Measurements from ENCODE around the gene CTIF. TPM values are rescaled to one million over a fixed set of nuclear protein-coding genes. Genes with fewer than 3 reads are reported as not detected.
A peak's percentile ranks its signal among the peaks of the same experiment; 100 is the strongest.

CTIF gene
- total RNA-seq, 1 donor: 65.9 TPM

DNA sequence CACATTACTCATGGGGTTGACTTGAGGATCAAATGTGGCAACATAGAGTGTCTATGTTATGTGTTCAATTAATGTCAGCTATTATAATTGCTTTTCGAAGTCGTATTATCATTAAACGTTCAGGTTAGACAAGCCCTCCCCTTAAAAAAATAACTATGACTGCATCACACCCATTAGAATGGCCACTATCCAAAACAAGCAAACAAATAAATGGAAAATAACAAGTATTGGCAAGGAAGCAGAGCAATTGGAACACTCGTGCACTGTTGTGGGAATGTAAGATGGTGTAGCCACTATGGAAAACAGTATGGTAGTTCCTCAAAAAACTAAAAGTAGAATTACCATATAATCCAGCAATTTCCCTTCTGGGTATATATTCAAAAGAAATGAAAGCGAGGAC, 10.0 kb upstream of the CTIF start:
- Histone ChIP-seq H3K79me2 (ENCODE audit: insufficient read depth, low read length) (no peaks in the 10 kb centered on the region), H3K4me1 (ENCODE audit: insufficient read depth, low read length) (peaks cover 15% of the 10 kb centered on the region), H3K27me3 (ENCODE audit: insufficient read depth, low read length) (no peaks in the 10 kb centered on the region), H4K20me1 (ENCODE audit: insufficient read depth, low read length) (no peaks in the 10 kb centered on the region), H3K9me3 (ENCODE audit: low read depth, low read length) (no peaks in the 10 kb centered on the region), H3K4me3 (ENCODE audit: insufficient read depth, low read length) (no peak overlapping the region), H2AFZ (ENCODE audit: low read length) (no peak overlapping the region), H3K27ac (ENCODE audit: low read depth, low read length) (no peak overlapping the region), H3K36me3 (ENCODE audit: insufficient read depth, low read length) (no peaks in the 10 kb centered on the region), H3K4me2 (ENCODE audit: insufficient read depth, low read length) (no peak overlapping the region)
- DNase-seq (ENCODE audit: insufficient read length, low spot score, missing footprints): no peak
- TF ChIP-seq, protein P1, sequence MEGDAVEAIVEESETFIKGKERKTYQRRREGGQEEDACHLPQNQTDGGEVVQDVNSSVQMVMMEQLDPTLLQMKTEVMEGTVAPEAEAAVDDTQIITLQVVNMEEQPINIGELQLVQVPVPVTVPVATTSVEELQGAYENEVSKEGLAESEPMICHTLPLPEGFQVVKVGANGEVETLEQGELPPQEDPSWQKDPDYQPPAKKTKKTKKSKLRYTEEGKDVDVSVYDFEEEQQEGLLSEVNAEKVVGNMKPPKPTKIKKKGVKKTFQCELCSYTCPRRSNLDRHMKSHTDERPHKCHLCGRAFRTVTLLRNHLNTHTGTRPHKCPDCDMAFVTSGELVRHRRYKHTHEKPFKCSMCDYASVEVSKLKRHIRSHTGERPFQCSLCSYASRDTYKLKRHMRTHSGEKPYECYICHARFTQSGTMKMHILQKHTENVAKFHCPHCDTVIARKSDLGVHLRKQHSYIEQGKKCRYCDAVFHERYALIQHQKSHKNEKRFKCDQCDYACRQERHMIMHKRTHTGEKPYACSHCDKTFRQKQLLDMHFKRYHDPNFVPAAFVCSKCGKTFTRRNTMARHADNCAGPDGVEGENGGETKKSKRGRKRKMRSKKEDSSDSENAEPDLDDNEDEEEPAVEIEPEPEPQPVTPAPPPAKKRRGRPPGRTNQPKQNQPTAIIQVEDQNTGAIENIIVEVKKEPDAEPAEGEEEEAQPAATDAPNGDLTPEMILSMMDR (IDR thresholded peaks at IDR 0.05; ENCODE audit: extremely low read depth, low read depth, low read length): no peak

- Histone ChIP-seq H3K4me3 (ENCODE audit: insufficient read depth, low read length) (no peak overlapping the region), H3K27ac (ENCODE audit: low read depth, low read length) (no peak overlapping the region), H2AFZ (ENCODE audit: low read length) (no peak overlapping the region), H3K4me2 (ENCODE audit: insufficient read depth, low read length) (peak overlapping the region; percentile 40), H3K36me3 (ENCODE audit: insufficient read depth, low read length) (no peaks in the 10 kb centered on the region), H3K27me3 (ENCODE audit: insufficient read depth, low read length) (no peaks in the 10 kb centered on the region), H4K20me1 (ENCODE audit: insufficient read depth, low read length) (no peaks in the 10 kb centered on the region), H3K4me1 (ENCODE audit: insufficient read depth, low read length) (peaks cover 23% of the 10 kb centered on the region), H3K9me3 (ENCODE audit: low read depth, low read length) (no peaks in the 10 kb centered on the region), H3K79me2 (ENCODE audit: insufficient read depth, low read length) (no peaks in the 10 kb centered on the region)
- TF ChIP-seq, protein P1 (IDR thresholded peaks at IDR 0.05; ENCODE audit: extremely low read depth, low read depth, low read length): no peak
- peak; percentile 81 for DNase-seq (ENCODE audit: insufficient read length, low spot score, missing footprints)
Observed at GRCh38 chr18:48529796-48530195, 9.0 kb upstream of the CTIF start.

GRCh38 chr18:48530399-48531081, 8.3 kb upstream of the CTIF start:
- H3K27me3 ChIP-seq (ENCODE audit: insufficient read depth, low read length): no peaks in the 10 kb centered on the region
- H3K27ac ChIP-seq (ENCODE audit: low read depth, low read length): no peak overlapping the region
- peaks cover 28% of the 10 kb centered on the region for H3K4me1 ChIP-seq (ENCODE audit: insufficient read depth, low read length)
- no peaks in the 10 kb centered on the region for H3K36me3 ChIP-seq (ENCODE audit: insufficient read depth, low read length)
- H4K20me1 ChIP-seq (ENCODE audit: insufficient read depth, low read length): no peaks in the 10 kb centered on the region
- no peak overlapping the region for H3K4me3 ChIP-seq (ENCODE audit: insufficient read depth, low read length)
- TF ChIP-seq, protein P1 (IDR thresholded peaks at IDR 0.05; ENCODE audit: extremely low read depth, low read depth, low read length): no peak
- no peaks in the 10 kb centered on the region for H3K9me3 ChIP-seq (ENCODE audit: low read depth, low read length)
- H3K4me2 ChIP-seq (ENCODE audit: insufficient read depth, low read length): peak overlapping the region; percentile 40
- DNase-seq (ENCODE audit: insufficient read length, low spot score, missing footprints): no peak
- no peaks in the 10 kb centered on the region for H3K79me2 ChIP-seq (ENCODE audit: insufficient read depth, low read length)
- no peak overlapping the region for H2AFZ ChIP-seq (ENCODE audit: low read length)

DNA sequence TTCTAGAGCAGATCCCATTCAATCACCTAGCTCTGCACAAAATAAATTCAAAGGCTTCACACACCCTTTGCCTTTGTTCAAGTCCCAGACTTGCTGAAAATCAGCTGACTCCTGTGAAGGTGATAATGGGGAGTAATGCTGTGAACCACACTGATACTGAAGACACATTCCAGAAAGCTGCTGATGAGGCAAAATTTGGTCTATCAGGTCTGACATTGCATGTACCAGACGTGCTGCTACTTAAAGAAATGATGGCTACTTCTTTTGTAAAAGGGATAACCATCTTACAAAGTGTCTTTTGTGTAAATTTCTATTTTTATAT, 7.8 kb upstream of the CTIF start:
- Histone ChIP-seq H4K20me1 (ENCODE audit: insufficient read depth, low read length) (no peaks in the 10 kb centered on the region), H2AFZ (ENCODE audit: low read length) (no peak overlapping the region), H3K4me3 (ENCODE audit: insufficient read depth, low read length) (no peak overlapping the region), H3K4me2 (ENCODE audit: insufficient read depth, low read length) (no peak overlapping the region), H3K27me3 (ENCODE audit: insufficient read depth, low read length) (no peaks in the 10 kb centered on the region), H3K36me3 (ENCODE audit: insufficient read depth, low read length) (no peaks in the 10 kb centered on the region), H3K79me2 (ENCODE audit: insufficient read depth, low read length) (no peaks in the 10 kb centered on the region), H3K4me1 (ENCODE audit: insufficient read depth, low read length) (peaks cover 28% of the 10 kb centered on the region), H3K9me3 (ENCODE audit: low read depth, low read length) (no peaks in the 10 kb centered on the region), H3K27ac (ENCODE audit: low read depth, low read length) (no peak overlapping the region)
- DNase-seq (ENCODE audit: insufficient read length, low spot score, missing footprints): no peak
- TF ChIP-seq, protein P1 (IDR thresholded peaks at IDR 0.05; ENCODE audit: extremely low read depth, low read depth, low read length): no peak
